ENCODE measurements around the gene CALHM4.

The CALHM4 gene

DNA sequence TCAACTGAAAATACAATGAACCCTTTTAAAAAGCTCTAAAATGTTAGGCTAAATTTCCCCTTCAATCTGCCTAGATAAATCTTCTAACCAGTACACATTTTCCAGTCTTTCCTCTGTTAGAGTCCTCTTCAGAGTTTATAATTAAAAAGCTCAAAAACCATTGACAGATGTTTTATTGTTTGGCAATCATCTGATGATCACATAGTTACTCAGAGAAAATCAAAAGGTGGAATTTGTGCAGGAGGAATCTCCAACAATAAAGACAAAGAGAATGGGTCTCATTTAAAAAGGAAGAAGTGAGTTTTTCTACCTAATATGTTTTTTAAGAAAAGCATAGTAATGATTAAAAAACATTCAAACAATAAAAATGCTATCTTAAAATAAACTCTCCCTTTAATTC lies 11.1 kb upstream of the CALHM4 start:
- DNase-seq = no peak

DNA sequence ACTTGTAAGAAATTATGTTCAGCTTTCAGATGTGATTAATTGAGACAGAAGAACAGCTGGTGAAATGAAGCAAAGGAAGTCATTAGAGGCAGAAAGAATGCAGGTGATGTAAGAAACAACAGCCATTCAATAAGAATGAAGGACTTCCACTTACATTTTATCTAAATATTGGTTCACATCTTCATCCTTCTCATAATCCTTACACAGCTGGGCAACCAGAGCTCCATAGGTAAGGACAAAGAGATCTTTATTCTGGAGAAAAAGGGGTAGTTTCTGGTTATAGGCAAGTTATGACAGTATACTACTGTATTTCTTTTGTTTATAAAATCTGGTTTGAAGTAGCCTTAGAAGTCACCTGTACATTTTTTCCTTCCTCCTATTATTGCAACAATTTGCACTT lies 10.4 kb upstream of the CALHM4 start:
- DNase-seq = no peak

- no peak for DNase-seq
These were observed 7.9 kb upstream of the CALHM4 start, which contains the start of gene TRAPPC3L for GRCh38 chr6:116545651-116546050. TSS of gene TRAPPC3L (minus strand) at chr6:116545684. CDS start at chr6:116545514, 170 bp downstream.

DNA sequence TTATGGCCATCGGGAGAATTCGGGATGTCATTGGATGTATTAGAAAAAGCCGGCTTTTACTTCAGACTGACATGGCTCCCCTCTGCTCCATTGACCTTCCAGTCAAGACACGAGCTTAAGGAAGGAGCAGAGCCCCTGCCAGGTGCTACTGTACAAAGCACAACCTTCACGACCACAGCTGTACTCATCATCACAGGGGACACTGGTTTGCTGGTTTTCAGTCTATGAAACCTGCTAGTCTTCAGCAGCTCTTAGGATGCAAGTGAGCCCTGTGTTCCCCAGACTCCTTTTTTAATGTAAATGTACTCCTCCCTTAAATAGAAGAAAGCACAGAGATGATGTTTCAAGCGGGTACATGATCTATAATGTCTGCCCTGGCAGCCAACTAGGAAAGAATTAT lies 6.2 kb upstream of the CALHM4 start:
- no peak for DNase-seq

- DNase-seq = no peak
These were observed 2.8 kb upstream of the CALHM4 start for GRCh38 chr6:116550796-116551195.

DNA sequence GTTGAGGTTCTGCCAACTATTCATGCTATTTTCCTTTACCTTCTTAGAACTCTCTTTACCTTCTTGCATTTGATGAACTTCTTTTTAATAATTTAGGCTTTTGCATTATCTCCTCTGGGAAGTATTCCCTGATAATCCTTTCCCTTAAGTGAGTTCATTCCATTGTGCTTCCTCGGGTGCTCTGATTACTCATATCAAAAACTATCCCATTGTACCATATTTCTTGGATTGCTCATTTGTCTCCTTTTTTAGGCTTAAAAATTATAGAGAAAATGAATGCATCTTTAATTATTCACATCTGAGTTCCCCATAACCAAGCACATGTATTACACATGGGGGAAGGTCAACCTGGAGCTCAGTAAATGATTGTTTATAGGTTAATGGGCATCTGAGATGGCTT lies 2.5 kb downstream of the CALHM4 start:
- no peak for DNase-seq

- no peak for DNase-seq
These were observed 3.4 kb downstream of the CALHM4 start for GRCh38 chr6:116556814-116557415.

DNA sequence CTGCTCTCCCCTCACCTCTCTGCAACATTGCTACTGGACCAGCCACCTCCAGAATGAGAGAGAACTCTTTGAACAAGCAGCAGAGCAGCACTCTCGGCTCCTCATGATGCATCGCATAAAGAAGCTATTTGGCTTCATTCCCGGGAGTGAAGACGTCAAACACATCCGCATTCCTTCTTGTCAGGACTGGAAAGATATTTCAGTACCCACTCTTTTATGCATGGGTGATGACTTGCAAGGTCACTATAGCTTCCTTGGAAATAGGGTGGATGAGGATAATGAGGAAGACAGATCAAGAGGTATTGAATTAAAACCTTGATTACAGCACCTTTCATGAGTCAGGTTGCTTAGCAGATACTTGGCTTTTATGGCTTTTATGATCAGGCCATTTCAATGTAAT lies 4.3 kb downstream of the CALHM4 start:
- no peak for DNase-seq

DNA sequence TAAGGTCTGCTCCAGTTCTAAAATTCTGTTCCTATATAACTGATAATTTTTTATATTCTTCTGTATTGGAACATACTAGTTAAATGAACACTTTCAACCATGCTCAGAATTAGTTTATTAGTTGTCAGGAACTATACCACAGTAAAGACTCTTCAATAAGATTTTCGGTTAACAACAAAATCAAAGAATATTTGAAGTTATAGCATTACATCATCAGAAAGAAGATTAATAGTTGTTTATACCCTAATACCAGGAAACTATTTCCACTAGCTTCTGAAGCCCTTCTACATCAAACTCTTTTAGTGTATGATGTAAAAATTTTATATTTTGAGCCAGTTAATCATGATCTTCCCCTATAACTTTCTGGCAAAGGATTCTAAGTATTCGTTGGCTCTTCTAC lies 6.6 kb downstream of the CALHM4 start:
- DNase-seq = no peak

DNA sequence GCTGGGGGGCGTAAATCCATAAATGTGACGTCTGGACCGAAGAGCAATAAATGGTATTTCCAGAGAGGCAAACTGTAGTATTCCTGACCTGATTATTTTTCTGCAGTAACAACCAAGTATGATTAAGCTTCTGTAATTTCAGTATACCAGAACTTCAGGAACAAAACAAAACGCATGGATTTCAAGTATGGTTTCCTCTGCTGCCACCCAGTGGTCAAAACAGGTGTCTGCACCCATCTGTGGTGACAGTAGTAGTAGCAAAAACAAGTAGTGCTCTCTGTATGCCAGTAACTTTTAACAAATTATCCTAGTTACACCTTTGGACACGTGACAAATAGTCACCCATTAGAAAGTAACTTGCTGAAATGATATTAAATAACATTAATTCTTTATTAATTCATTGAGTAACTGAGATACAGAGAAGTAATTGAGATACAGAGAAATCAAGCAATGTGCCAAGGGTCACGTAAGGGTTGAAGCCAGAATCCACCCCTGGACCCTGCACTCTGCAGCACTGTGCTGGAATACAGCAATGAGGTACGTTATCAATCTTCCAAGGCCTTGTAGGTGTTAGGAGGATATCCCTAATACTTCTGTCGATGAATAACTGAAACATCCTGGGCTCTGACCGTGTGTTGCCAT lies 7.9 kb downstream of the CALHM4 start:
- DNase-seq = peak; percentile 68 to 87

- no peak for DNase-seq
These were observed 8.5 kb downstream of the CALHM4 start for GRCh38 chr6:116562019-116562403.

DNA sequence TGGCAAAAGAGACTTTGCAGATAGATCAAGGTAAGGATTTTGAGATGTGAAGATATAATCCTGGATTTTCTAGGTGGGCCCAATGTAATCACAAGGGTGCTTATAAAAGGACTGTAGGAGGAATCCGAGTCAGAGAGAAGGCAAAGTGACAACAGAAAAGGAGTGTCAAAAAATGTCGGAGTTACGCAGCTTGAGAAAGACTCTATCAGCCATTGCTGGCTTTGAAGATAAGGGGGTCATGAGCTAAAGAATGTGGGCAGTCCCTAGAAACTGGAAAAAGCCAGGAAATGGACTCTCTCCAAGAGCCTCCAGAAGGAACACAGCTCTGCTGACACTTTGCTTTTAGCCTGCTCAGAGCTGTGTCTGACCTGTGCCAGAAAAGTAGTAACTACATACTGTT lies 9.1 kb downstream of the CALHM4 start:
- no peak for DNase-seq

- DNase-seq = no peak
These were observed 10.3 kb downstream of the CALHM4 start for GRCh38 chr6:116563830-116564229.

DNA sequence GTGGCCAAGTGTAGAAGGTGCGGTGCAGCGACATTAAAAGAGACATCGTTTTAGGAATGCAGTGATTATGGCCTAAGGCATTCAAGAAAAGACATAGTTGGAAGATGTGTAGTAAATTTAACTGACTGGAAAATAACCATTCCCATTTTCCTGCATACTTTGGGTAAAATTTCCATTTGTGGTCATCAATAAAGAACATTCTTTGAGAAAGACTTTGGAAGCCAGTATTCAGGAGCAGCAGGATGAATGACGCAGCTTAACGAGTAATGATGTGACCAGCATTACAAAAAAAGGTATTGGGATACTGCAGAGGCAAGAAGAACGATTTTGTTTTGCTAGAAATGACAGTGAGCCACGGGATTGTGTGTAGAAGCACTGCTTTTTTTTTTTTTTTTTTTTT lies 10.8 kb downstream of the CALHM4 start:
- no peak for DNase-seq

GRCh38 chr6:116564921-116565872 lies 11.6 kb downstream of the CALHM4 start:
- DNase-seq = no peak

DNA sequence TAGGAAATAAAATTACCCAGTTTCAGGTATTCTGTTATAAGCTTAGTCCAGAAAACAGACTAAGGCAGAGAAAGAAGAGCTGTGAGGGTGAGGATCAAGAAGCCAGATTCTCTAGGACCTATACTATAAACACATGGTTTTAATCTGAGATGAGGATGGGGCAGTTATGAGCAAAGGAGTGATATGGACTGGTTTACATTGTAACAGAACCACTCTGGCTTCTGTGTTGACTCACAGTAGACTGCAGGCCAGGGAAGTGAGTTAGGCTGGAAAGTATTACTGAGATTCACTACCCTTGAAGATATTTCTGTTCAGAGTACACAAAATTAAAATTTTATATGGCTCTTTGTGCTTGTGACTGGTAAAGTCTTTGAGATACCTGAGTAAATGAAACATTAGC lies 14.6 kb downstream of the CALHM4 start:
- no peak for DNase-seq

- DNase-seq = peak; percentile 16 to 28
These were observed 15.5 kb downstream of the CALHM4 start for GRCh38 chr6:116568821-116569755.

GRCh38 chr6:116570856-116571682 lies 17.5 kb downstream of the CALHM4 start, which contains the start of gene RWDD1:
TSS of gene RWDD1 (plus strand) at chr6:116571504. CDS start at chr6:116571583, 79 bp downstream.
- DNase-seq = peak; percentile 100

DNA sequence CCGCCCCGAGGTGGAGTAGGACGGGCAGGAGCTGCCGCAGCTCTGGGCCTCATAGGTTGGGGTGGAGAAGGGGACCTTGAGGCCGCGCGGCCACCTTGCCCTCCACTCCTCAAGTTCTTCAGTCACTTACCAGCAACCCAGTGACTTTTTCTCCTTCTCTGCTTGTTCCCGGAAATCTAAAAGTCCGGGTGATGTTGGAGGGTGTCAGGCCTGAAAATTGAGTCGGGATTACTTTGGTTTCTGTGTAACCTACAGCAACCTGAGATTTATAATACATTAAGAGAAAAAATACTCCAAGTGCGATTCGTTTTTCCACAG lies 18.1 kb downstream of the CALHM4 start:
- peak in 1 of 2 experiments; percentile 70 for DNase-seq

- DNase-seq = peak; percentile 27 to 33
These were observed 18.6 kb downstream of the CALHM4 start for GRCh38 chr6:116572162-116572561.

- no peak for DNase-seq
These were observed 21.7 kb downstream of the CALHM4 start for GRCh38 chr6:116575227-116575626.

GRCh38 chr6:116577486-116577885 lies 23.9 kb downstream of the CALHM4 start:
- no peak for DNase-seq

Measured in AML-193 (cell line).